ENCODE data around the gene CBX2. TPM values are rescaled to one million over a fixed set of nuclear protein-coding genes. Genes with fewer than 3 reads are reported as not detected.
"Not testable (repeated sequence)": the region's sequence is repeated elsewhere in the genome, so short reads cannot be mapped to it uniquely, and the experiment has no call there.

Gene CBX2
- total RNA-seq, 2 donors from 2014 or later = 1.6 to 2.0 TPM

GRCh38 chr17:79754370-79754769, 23.6 kb upstream of the CBX2 start:
- Histone ChIP-seq H3K27ac (no peak overlapping the region), H3K4me3 (no peak overlapping the region), H3K27me3 (no peaks in the 10 kb centered on the region), H3K36me3 (replicated peaks in 1 of 2; ENCODE audit: insufficient read depth in 1 of 2, low read depth in 2 of 2) (no peaks in the 10 kb centered on the region), H3K4me1 (no peaks in the 10 kb centered on the region), H3K9me3 (no peaks in the 10 kb centered on the region)
- intact Hi-C loops (cut with DNase I) = no loop called here
- 51 to 57% methylated on average over 12 of the region's 12 CpGs for WGBS, 2 donors
- no peak for TF ChIP-seq POLR2A (IDR thresholded peaks at IDR 0.05)
- TF ChIP-seq, protein P1, sequence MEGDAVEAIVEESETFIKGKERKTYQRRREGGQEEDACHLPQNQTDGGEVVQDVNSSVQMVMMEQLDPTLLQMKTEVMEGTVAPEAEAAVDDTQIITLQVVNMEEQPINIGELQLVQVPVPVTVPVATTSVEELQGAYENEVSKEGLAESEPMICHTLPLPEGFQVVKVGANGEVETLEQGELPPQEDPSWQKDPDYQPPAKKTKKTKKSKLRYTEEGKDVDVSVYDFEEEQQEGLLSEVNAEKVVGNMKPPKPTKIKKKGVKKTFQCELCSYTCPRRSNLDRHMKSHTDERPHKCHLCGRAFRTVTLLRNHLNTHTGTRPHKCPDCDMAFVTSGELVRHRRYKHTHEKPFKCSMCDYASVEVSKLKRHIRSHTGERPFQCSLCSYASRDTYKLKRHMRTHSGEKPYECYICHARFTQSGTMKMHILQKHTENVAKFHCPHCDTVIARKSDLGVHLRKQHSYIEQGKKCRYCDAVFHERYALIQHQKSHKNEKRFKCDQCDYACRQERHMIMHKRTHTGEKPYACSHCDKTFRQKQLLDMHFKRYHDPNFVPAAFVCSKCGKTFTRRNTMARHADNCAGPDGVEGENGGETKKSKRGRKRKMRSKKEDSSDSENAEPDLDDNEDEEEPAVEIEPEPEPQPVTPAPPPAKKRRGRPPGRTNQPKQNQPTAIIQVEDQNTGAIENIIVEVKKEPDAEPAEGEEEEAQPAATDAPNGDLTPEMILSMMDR (IDR thresholded peaks at IDR 0.05) = no peak
- no peak for ATAC-seq
- DNase-seq = no peak

DNA sequence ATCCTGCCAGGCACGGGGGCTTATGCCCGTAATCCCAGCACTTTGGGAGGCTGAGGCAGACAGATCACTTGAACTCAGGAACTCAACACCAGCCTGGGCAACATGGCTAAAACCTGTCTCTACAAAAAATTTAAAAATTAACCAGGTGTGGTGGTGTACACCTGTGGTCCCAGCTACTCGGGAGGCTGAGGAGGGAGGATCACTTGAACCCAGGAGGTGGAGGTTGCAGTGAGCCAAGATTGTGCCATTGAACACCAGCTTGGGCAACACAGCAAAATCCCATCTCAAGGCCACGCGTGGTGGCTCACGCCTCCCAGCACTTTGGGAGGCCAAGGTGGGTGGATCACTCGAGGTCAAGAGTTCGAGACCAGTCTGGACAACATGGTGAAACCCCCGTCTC, 23.0 kb upstream of the CBX2 start:
- DNase-seq, ATAC-seq, H3K27me3 ChIP-seq: not testable (repeated sequence)

GRCh38 chr17:79755591-79755990, 22.4 kb upstream of the CBX2 start:
- H3K36me3 ChIP-seq (replicated peaks in 1 of 2; ENCODE audit: insufficient read depth in 1 of 2, low read depth in 2 of 2) = no peaks in the 10 kb centered on the region
- ATAC-seq = no peak
- DNase-seq = no peak
- intact Hi-C loops (cut with DNase I) = no loop called here
- H3K4me1 ChIP-seq = no peaks in the 10 kb centered on the region
- H3K27me3 ChIP-seq = no peaks in the 10 kb centered on the region
- 81 to 85% methylated on average over 14 of the region's 14 CpGs for WGBS, 2 donors
- H3K4me3 ChIP-seq = no peak overlapping the region
- no peak overlapping the region for H3K27ac ChIP-seq
- no peak for TF ChIP-seq POLR2A (IDR thresholded peaks at IDR 0.05)
- TF ChIP-seq, protein P1 (IDR thresholded peaks at IDR 0.05) = no peak
- H3K9me3 ChIP-seq = no peaks in the 10 kb centered on the region

More for the DNA sequence above, 23.0 kb upstream of the CBX2 start:
- H3K4me1 ChIP-seq; H3K9me3 ChIP-seq; H3K4me3 ChIP-seq; H3K27ac ChIP-seq; intact Hi-C loops (cut with DNase I); H3K36me3 ChIP-seq (replicated peaks in 1 of 2; ENCODE audit: insufficient read depth in 1 of 2, low read depth in 2 of 2): not testable (repeated sequence)
- 75 to 79% methylated on average over 9 of the region's 9 CpGs for WGBS, 2 donors

DNA sequence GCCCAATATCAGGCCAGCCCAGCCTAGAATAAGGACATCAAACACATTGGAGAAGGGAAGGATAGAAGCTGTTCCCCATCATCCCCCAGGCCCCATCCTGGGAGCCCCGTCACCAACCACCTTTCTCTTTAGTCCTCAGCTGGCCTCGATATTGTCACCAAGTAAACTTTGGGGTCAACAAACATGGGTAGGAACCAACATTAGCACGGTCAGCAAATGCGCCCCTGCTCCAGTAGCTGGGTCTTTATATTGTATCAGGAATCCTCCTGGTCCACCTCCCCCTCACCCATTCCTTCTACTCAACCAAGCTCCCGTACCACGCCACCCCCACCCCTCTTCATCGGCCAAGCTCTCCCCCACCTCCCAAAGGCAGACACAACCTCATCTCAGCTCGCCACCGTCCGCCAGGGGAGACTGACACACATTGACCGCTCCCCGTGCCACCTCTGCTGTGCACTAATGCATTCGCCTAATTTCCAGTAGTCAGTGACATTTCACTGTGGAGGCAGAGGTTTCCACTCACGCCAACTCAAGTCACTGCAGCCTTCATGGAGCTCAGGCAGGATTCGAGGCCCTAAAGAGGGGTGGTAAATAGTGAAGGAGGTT, 20.7 kb upstream of the CBX2 start:
- Histone ChIP-seq H3K4me3 (no peak overlapping the region), H3K36me3 (replicated peaks in 1 of 2; ENCODE audit: insufficient read depth in 1 of 2, low read depth in 2 of 2) (no peaks in the 10 kb centered on the region), H3K27me3 (no peaks in the 10 kb centered on the region), H3K27ac (no peak overlapping the region), H3K9me3 (no peaks in the 10 kb centered on the region), H3K4me1 (no peaks in the 10 kb centered on the region)
- intact Hi-C loops (cut with DNase I) = no loop called here
- no peak for TF ChIP-seq POLR2A (IDR thresholded peaks at IDR 0.05)
- TF ChIP-seq, protein P1 (IDR thresholded peaks at IDR 0.05) = no peak
- 89% methylated on average over 15 of the region's 15 CpGs for WGBS, 2 donors
- DNase-seq = no peak
- no peak for ATAC-seq

- no peak for ATAC-seq
- DNase-seq = no peak
- intact Hi-C loops (cut with DNase I) = no loop called here
Observed at GRCh38 chr17:79758271-79758670, 19.7 kb upstream of the CBX2 start.

More at GRCh38 chr17:79758271-79758670, 19.7 kb upstream of the CBX2 start:
- Histone ChIP-seq H3K9me3 (no peaks in the 10 kb centered on the region), H3K27me3 (no peaks in the 10 kb centered on the region), H3K27ac (no peak overlapping the region), H3K36me3 (replicated peaks in 1 of 2; ENCODE audit: insufficient read depth in 1 of 2, low read depth in 2 of 2) (no peaks in the 10 kb centered on the region), H3K4me3 (no peak overlapping the region), H3K4me1 (no peaks in the 10 kb centered on the region)
- 86 to 90% methylated on average over 6 of the region's 6 CpGs for WGBS, 2 donors
- TF ChIP-seq, protein P1 (IDR thresholded peaks at IDR 0.05) = no peak
- no peak for TF ChIP-seq POLR2A (IDR thresholded peaks at IDR 0.05)
